Measurements from ENCODE around the gene HCCS.

HCCS gene

GRCh38 chrX:11129534-11130105 lies 18.5 kb downstream of the HCCS start:
- Histone ChIP-seq H3K4me2 (ENCODE audit: low read length) (no peak overlapping the region), H3K4me1 (ENCODE audit: low read length) (peaks cover 9% of the 10 kb centered on the region), H3K9me3 (ENCODE audit: insufficient read depth, low read length) (no peaks in the 10 kb centered on the region), H3K4me3 (ENCODE audit: low read length) (no peak overlapping the region), H3K27ac (ENCODE audit: low read length) (no peak overlapping the region), H3K27me3 (ENCODE audit: low read depth, low read length) (no peaks in the 10 kb centered on the region), H4K20me1 (ENCODE audit: insufficient read depth, low read length) (no peaks in the 10 kb centered on the region), H3K9ac (ENCODE audit: low read length) (no peak overlapping the region), H3K36me3 (replicated peaks; ENCODE audit: low read depth, low read length) (no peaks in the 10 kb centered on the region), H3K79me2 (ENCODE audit: low read length) (no peaks in the 10 kb centered on the region), H2AFZ (ENCODE audit: low read depth, low read length) (no peak overlapping the region)
- TF ChIP-seq EZH2phosphoT487 (IDR thresholded peaks at IDR 0.05; ENCODE audit: low read depth): no peak
- no peak for TF ChIP-seq CTCF (IDR thresholded peaks at IDR 0.05; ENCODE audit: low read depth, low read length)

GRCh38 chrX:11130136-11130535 lies 19.0 kb downstream of the HCCS start:
- Histone ChIP-seq H2AFZ (ENCODE audit: low read depth, low read length) (no peak overlapping the region), H3K9me3 (ENCODE audit: insufficient read depth, low read length) (no peaks in the 10 kb centered on the region), H3K9ac (ENCODE audit: low read length) (no peak overlapping the region), H3K27me3 (ENCODE audit: low read depth, low read length) (no peaks in the 10 kb centered on the region), H3K27ac (ENCODE audit: low read length) (no peak overlapping the region), H3K4me2 (ENCODE audit: low read length) (no peak overlapping the region), H3K4me1 (ENCODE audit: low read length) (peaks cover 9% of the 10 kb centered on the region), H3K4me3 (ENCODE audit: low read length) (no peak overlapping the region), H4K20me1 (ENCODE audit: insufficient read depth, low read length) (no peaks in the 10 kb centered on the region), H3K79me2 (ENCODE audit: low read length) (no peaks in the 10 kb centered on the region), H3K36me3 (replicated peaks; ENCODE audit: low read depth, low read length) (no peaks in the 10 kb centered on the region)
- TF ChIP-seq CTCF (IDR thresholded peaks at IDR 0.05; ENCODE audit: low read depth, low read length): no peak
- TF ChIP-seq EZH2phosphoT487 (IDR thresholded peaks at IDR 0.05; ENCODE audit: low read depth): no peak

GRCh38 chrX:11131146-11131545 lies 20.0 kb downstream of the HCCS start:
- Histone ChIP-seq H2AFZ (ENCODE audit: low read depth, low read length) (no peak overlapping the region), H3K27ac (ENCODE audit: low read length) (no peak overlapping the region), H4K20me1 (ENCODE audit: insufficient read depth, low read length) (no peaks in the 10 kb centered on the region), H3K4me1 (ENCODE audit: low read length) (peaks cover 9% of the 10 kb centered on the region), H3K36me3 (replicated peaks; ENCODE audit: low read depth, low read length) (no peaks in the 10 kb centered on the region), H3K4me3 (ENCODE audit: low read length) (no peak overlapping the region), H3K79me2 (ENCODE audit: low read length) (no peaks in the 10 kb centered on the region), H3K27me3 (ENCODE audit: low read depth, low read length) (no peaks in the 10 kb centered on the region), H3K9ac (ENCODE audit: low read length) (no peak overlapping the region), H3K4me2 (ENCODE audit: low read length) (no peak overlapping the region), H3K9me3 (ENCODE audit: insufficient read depth, low read length) (no peaks in the 10 kb centered on the region)
- no peak for TF ChIP-seq CTCF (IDR thresholded peaks at IDR 0.05; ENCODE audit: low read depth, low read length)
- TF ChIP-seq EZH2phosphoT487 (IDR thresholded peaks at IDR 0.05; ENCODE audit: low read depth): no peak

- Histone ChIP-seq H2AFZ (ENCODE audit: low read depth, low read length) (no peak overlapping the region), H3K27ac (ENCODE audit: low read length) (no peak overlapping the region), H3K9me3 (ENCODE audit: insufficient read depth, low read length) (no peaks in the 10 kb centered on the region), H3K27me3 (ENCODE audit: low read depth, low read length) (no peaks in the 10 kb centered on the region), H3K9ac (ENCODE audit: low read length) (no peak overlapping the region), H3K79me2 (ENCODE audit: low read length) (no peaks in the 10 kb centered on the region), H3K4me2 (ENCODE audit: low read length) (no peak overlapping the region), H3K4me1 (ENCODE audit: low read length) (peaks cover 1% of the 10 kb centered on the region; the same call in 1 of the 2 replicates), H4K20me1 (ENCODE audit: insufficient read depth, low read length) (no peaks in the 10 kb centered on the region), H3K36me3 (replicated peaks; ENCODE audit: low read depth, low read length) (no peaks in the 10 kb centered on the region), H3K4me3 (ENCODE audit: low read length) (no peak overlapping the region)
- TF ChIP-seq CTCF (IDR thresholded peaks at IDR 0.05; ENCODE audit: low read depth, low read length) (no peak), EZH2phosphoT487 (IDR thresholded peaks at IDR 0.05; ENCODE audit: low read depth) (no peak)
These were observed 24.5 kb downstream of the HCCS start for GRCh38 chrX:11135564-11136185.

All from OCI-LY3 (cell line).